GM19238 (cell line): ENCODE data around the gene CTNS.

Source experiments
- DNase-seq: peaks from one replicate; pipeline ENCODE4 v3.0.0; 2011; ENCODE audit warnings: low spot score; ENCODE audit not compliant: insufficient read length

The CTNS gene

GRCh38 chr17:3657874-3658783 is 21.6 kb downstream of the CTNS start:
- no peak for DNase-seq

- DNase-seq: no peak
Measured at GRCh38 chr17:3658784-3659449, 22.4 kb downstream of the CTNS start.

- DNase-seq: no peak
Measured at GRCh38 chr17:3659541-3660111, 23.1 kb downstream of the CTNS start.

- DNase-seq: no peak
Measured at GRCh38 chr17:3660311-3660891, 23.8 kb downstream of the CTNS start.

GRCh38 chr17:3663102-3664011 is 26.8 kb downstream of the CTNS start:
- no peak for DNase-seq

- no peak for DNase-seq
Measured at GRCh38 chr17:3665834-3666233, 29.3 kb downstream of the CTNS start.

- no peak for DNase-seq
Measured at GRCh38 chr17:3666516-3666915, 30.0 kb downstream of the CTNS start.

GRCh38 chr17:3667366-3668278 is 31.1 kb downstream of the CTNS start:
- DNase-seq: no peak

GRCh38 chr17:3668279-3669084 is 31.9 kb downstream of the CTNS start, which contains the start of the genes EMC6 and TAX1BP3:
TSS of gene EMC6 (plus strand) at chr17:3668812. CDS start at chr17:3669147, 335 bp downstream.
TSS of gene TAX1BP3 (minus strand) at chr17:3668578. CDS start at chr17:3668526, 52 bp downstream.
- DNase-seq: peak; percentile 100

- no peak for DNase-seq
Measured at GRCh38 chr17:3669085-3669347, 32.5 kb downstream of the CTNS start.

GRCh38 chr17:3669548-3669947 is 33.0 kb downstream of the CTNS start:
- no peak for DNase-seq

GRCh38 chr17:3672571-3672970 is 36.0 kb downstream of the CTNS start:
- no peak for DNase-seq

- no peak for DNase-seq
Measured at GRCh38 chr17:3675886-3676285, 39.3 kb downstream of the CTNS start.

GRCh38 chr17:3678095-3678820 is 41.7 kb downstream of the CTNS start:
- no peak for DNase-seq

- no peak for DNase-seq
Measured at GRCh38 chr17:3678821-3679530, 42.4 kb downstream of the CTNS start.

GRCh38 chr17:3679531-3680126 is 43.1 kb downstream of the CTNS start:
- DNase-seq: no peak

GRCh38 chr17:3681057-3681456 is 44.5 kb downstream of the CTNS start:
- DNase-seq: no peak
